Measurements from ENCODE around the gene RAD54L. TPM values are rescaled to one million over a fixed set of nuclear protein-coding genes. Genes with fewer than 3 reads are reported as not detected.
"Not testable (repeated sequence)": the region's sequence is repeated elsewhere in the genome, so short reads cannot be mapped to it uniquely, and the experiment has no call there.

RAD54L gene
- 0.39 TPM for total RNA-seq

DNA sequence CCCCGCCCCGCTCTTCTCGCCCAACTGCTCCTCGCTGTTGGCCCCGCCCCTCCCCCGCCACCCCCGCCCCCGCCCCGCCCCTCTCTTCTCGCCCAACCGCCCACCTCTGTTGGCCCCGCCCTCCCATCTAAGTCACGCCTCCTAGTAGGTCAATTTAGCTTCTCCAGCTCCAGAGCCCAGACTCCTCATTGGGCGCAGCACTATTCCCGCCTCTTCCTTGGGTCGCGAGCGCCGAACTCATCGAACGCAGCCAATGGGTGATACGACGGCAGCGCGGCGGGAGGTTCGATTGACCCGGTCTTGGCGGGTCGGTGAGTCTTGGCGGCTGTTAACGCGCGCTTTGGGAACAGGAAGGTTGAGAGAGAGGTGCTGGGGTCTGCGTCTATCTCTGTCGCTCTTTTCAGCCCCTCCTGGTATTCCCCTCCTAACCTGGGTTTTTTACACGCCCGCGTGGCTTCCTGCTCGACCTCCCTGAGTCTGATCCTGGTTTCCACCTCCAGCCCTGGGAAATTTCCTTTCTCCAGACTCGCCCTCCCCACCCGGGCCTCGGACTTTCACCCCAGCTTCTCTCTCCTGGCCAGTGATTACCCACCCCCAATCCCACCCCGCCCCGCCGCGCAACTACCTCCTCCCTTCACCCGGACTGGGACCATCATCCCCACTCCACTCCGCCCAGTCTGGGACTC is at the start of gene RAD54L:
Gene RAD54L (plus strand): TSS at position 328 of the 686 bp plus-strand sequence. CDS start 643 bp downstream, outside the sequence.
- DNase-seq (ENCODE audit: low spot score) = peak; percentile 97

DNA sequence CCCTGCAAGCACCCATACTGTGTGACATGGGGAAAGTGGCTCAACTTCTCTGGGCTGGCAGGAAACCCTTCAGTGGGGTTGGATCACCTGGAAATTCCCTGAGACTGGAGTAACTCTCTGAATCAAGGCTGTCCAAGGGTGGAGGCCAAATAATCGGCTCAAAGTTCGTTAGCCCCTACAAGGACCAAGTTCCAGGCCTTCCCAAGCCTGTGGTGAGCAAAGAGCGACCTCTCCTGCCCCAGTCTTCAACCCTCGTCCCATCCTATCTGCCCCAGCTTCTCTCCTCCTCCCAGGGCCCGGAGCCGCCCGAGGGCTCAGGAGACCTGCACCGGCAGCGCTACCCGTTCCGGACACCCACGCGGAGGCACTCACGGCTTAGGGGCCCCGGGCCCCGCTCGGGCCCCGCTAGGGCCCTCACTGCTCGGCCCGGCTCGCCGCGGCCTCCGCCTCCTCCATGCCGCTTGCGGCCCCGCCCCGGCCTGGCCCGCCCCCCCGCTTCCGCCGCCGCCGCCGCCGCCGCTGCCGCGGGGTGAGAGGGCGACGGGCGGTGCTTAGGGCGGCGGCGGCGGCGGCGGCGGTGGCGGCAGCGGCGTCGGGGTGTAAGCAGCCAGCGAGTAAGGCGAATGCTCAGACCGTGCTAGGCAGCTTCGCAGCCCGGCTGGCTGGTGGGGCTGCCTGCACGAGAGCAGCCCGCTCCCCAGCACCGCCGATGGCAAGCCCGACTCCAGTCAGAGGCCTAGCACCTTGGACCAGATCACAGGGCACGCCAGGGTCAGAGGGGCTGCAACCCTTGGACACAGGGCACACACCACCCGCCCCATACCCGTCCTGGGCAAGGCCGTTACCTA is 49.4 kb upstream of the RAD54L start, which contains the start of gene POMGNT1:
Gene POMGNT1 (minus strand): TSS at position 471 of the 848 bp plus-strand sequence. CDS start 613 bp downstream, outside the sequence.
- no peak for DNase-seq (ENCODE audit: low spot score)

DNA sequence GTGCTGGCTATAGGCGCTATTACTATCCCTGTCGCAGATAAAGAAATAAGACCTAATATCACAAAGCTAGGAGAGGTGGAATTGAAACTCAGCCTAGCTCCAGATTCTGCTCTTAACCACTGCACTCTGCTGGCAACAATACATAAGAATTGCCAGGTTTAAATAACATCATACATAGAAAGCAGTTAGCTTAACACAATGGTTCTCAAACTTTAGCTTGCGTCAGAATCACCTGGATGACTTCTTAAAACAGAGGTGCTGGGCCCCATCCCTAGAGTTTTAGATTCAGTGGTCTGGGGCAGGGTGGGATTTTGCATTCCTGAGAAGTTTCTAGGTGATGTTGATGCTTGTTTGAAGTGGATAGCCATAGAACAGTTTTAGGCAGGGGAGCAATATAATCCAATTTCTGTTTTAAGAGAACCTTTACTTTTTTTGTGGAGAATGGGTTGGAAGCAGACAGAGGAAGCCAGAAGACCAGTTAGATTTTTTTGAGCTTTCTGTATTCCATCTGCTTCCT is 48.3 kb upstream of the RAD54L start:
- DNase-seq (ENCODE audit: low spot score) = no peak

DNA sequence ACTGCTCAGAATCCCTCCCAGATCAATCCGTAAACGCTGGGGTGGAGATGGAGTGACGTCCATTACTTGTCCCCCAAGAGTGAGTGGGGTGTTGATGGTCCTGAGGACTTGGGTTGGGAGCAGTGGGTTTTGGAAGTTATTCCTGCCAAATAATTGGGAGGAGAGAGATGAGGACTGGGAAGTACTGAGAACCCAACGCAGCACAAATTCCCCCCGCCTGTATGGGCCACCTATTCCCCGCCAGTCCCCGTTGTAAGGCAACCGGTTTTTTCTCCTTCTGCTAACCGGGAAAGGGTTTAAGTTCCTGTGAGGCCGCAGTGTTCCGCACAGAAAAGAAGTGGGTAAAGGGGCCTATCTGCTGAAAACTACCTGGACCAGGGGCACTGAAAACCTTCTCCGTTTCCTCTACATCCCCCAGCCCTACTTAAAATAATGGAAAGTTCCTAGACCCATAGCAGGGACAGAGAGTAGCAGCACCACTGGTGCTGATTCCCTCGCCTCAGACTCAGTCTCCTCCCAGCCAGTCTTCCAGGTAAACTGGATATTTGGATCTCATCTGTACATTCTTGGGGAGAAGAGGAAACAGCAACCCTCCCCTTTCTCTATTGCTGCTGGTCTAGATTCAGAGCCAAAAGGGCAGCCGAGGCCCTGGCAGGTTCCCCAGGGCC is 43.7 kb upstream of the RAD54L start:
- DNase-seq (ENCODE audit: low spot score) = no peak

DNA sequence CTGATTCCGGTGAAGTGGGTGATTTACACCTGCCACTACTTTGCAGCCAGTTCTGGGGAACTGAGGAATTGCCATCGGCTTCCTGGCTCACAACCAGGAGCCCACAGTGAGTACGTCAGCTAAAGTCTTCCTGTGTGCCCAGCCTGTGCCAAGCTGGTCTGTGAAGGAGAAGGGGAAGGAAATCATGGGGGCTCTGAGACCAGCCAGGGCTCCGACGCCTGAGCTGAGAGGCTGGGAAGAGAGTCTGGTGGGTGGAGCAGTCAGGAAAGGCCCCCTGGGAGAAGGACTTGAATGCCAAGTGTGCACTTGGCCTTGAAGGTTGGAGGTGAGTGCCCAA is 43.2 kb upstream of the RAD54L start:
- DNase-seq (ENCODE audit: low spot score) = no peak

DNA sequence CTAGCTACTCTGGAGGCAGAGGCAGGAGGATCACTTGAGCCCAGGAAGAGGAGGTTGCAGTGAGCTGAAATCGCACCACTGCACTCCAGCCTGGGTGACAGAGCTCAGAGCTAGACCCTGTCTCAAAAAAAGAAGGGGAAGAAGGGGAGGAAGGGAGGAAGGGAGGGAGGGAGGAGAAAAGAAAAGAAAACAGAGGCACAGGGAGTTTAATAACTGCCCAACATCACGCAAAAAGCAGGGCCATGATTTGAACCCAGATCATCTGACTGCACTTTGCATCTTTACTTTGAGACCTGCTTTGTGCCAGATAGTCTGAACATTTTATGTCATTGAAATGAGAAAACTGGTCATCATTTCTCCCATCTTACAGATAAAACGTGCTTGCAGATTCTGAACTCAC is 42.4 kb upstream of the RAD54L start:
- no peak for DNase-seq (ENCODE audit: low spot score)

DNA sequence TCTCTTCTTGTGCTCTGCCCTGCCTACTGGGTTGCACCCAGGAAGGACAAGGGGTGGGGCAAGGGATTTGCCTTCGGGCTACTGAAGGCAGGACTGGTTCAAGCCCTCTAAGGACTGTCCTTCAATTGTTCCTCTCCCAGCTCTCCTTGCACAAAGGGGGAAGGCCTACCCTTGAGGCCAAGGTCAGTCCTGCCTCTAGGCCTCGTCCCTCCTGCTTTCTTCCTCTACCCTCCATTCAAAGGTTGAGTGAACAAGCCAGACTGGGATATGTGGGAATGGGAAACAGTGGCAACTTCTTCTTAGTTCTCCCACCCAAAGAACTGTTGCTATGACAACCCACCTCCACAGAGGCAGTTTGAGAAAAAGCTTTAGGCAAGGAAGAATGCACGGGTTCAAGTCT is 41.8 kb upstream of the RAD54L start:
- no peak for DNase-seq (ENCODE audit: low spot score)

DNA sequence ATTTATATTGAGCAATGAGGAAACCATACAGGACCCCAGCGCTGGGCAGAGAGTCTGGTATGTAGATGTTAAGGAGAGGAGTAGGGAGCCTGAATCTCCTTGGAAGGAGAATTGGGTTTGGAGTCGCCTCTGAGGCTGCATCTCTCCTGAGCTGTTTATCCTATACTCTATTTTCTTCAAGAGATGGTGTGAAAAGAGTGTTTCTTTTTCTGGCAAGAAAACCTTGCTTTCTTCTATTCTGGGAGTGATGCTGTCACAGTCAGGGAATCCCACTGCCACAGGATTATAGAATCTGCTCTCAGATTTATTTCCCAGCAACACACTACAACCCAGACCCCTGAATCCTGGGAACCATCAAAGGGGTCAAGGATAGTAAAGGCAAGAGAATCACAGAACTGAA is 41.2 kb upstream of the RAD54L start:
- DNase-seq (ENCODE audit: low spot score) = no peak

DNA sequence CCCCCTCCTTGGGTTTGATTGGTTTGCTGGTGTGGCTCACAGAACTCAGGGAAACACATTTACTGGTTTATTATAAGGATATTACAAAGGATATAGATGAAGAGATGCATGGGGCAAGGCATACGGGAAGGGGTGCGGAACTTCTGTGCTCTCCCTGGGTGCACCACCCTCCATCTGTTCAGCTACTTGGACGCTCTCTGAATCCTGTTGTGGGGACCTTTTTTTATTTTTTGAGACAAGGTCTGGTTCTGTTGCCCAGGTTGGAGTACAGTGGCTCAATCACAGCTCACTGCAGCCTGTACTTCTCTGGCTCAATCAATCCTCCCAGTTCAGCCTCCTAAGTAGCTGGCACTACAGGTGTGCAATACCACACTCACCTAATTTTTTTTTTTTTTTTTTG is 37.0 kb upstream of the RAD54L start:
- DNase-seq (ENCODE audit: low spot score) = no peak

DNA sequence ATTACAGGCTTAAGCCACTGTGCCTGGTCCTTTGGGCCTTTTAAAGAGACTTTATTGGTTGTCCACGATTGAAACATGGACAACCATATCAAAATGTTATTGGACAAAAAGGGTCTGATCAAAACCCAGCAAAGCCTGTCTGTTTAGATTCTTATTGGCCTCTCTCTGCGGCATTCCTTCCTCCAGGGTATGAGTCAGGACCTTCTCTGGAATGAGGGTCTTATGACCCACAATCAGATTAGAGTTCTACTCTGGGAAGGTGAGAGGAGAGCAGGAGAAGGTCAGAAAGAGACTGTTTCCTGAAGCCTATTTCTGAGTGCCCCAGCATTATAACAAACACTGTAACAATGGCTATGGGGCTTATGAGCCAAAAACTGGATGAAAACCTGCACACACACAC is 36.5 kb upstream of the RAD54L start:
- DNase-seq (ENCODE audit: low spot score) = no peak

DNA sequence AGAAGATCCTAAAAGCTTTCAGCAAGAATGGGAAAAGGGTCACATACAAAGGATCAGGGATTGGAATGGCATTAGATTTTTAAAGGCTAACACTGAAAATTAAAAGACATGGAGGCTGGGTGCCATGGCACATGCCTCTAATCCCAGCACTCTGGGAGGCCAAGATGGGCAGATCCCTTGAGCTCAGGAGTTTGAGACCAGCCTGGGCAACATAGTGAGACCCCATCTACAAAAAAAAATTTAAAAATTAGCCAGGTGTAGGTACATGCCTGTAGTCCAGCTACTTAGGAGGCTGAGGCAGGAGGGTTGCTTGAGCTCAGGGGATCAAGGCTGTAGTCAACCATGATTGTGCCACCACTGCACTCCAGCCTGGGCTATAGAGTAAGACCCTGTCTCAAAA is 32.1 kb upstream of the RAD54L start:
- no peak for DNase-seq (ENCODE audit: low spot score)

DNA sequence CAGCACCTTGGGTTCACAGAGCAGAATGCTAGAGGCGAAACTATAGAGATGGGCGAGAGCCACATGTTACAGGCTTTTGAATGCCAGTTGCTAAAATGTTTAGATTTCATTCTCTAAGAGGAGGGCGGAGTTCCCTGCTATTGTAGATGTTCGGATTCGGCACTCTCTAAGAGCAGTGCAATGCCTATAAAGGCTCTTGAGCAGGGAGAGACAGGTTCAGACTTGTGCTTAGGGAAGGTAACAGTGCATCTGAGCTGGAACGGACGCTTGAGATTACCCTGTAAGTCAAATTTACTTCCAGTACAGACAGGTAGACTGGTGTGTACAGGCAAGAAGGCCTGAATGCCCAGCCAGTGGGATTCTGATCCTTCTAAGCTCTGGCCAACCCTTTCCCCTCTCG is 29.1 kb upstream of the RAD54L start:
- peak; percentile 64 for DNase-seq (ENCODE audit: low spot score)

DNA sequence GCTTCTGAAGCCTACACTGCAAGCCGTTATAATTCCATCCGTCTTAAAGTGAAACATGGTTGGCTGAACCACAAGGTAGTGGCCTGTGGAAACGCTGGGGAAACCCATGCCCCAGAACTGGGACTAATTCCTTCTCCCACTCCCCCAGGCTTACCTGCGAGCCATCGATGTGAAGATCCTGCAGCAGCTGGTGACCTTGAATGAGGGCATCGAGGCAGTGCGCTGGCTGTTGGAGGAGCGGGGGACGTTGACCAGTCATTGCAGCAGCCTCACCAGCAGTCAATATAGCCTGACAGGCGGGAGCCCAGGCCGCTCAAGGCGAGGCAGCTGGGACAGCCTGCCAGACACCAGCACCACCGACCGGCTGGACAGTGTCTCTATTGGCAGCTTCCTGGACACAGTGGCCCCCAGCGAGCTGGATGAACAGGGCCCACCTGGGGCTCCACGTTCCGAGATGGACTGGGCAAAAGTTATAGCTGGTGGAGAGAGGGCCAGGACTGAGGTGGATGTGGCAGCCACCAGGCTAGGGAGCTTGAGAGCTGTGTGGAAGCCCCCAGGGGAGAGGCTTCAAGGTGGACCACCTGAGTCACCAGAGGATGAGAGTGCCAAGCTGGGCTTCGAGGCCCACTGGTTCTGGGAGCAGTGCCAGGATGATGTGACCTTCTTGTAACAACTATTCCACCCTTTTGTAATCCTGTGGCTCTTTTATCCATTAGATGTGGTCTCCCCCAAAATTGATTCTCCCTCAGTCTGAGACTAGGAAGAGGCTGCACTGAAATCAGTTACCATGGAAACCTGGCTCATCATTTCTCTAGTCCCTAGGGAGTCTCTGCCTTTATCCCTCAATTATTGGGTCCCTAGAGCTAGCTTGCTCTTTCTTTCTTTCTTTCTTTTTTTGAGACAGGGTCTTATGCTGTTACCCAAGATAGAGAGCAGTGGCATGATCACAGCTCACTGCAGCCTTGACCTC is 27.7 kb upstream of the RAD54L start:
- DNase-seq (ENCODE audit: low spot score) = no peak

DNA sequence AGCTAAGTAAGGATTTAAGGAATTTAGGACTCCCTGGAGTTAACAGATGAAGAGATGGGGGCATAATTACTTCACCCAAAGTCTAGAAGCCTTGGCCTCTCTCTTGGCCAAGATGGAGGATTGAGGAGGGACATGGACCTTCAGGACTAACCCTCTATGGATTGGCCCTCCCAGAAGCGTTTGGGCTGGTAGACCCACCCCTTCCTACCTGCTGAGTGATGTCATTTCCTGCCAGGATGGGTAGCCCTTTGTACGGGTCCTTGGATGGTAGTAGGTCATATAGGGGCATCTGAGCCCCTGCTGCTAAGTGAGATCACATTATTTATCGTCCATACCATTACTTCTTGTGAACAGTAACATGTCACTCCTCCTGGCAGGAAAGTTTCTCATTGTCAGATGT is 26.8 kb upstream of the RAD54L start:
- DNase-seq (ENCODE audit: low spot score) = no peak

DNA sequence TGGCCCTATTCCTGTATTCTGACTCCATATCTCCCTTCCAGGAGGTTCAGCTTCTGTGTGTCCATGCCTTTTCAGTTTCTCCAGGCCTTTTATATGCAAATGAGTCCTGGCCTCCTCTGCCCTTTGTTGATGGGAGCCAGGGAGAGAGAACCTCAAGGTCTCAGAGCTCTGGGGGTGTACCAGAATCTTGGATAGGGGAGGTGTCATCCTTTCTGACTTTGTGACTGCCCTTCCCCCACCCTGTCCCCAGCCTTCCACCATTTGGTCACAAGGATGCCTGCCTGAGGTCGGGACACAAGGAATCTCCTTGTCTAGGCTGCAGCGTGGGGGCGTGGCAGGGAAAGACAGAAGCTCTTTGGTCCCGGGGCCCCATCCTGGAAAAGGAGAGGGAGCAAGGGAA is 25.8 kb upstream of the RAD54L start:
- DNase-seq (ENCODE audit: low spot score) = no peak

DNA sequence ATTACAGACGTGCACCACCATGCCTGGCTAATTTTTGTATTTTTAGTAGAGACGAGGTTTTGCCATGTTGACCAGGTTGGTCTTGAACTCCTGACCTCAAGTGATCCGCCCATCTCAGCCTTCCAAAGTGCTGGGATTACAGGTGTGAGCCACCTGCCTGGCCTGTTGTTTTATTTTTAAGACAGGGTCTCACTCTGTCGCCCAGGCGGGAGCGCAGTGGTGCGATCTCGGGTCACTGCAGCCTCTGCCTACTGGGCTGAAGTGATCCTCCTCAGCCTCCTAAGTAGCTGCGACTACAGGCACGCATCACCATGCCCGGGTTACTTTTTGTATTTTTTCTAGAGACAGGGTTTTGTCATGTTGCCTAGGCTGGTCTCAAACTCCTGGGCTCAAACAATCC is 24.5 kb upstream of the RAD54L start:
- not testable (repeated sequence) for DNase-seq (ENCODE audit: low spot score)

DNA sequence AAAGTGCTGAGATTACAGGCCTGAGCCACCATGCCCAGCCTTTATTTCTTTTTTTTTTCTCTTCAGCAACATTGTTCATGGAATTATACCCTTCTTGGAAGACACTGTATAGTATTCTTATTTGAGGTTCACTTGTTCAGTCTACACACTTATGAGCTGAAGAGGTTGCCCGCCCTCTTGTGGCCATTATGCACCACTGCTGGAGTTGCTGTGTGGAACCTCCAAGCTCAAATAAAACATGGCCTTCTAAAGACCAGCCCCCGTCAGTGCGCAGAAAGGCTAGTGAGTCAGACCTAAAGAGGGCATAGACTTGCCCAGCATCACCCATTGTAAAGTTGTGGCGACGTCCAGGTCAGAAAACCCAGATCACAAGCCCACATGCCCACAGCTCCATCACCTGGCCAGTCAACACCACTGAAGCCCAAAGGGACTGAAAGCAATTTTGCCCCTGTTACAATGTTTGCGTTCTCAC is 24.1 kb upstream of the RAD54L start:
- peak; percentile 60 for DNase-seq (ENCODE audit: low spot score)

DNA sequence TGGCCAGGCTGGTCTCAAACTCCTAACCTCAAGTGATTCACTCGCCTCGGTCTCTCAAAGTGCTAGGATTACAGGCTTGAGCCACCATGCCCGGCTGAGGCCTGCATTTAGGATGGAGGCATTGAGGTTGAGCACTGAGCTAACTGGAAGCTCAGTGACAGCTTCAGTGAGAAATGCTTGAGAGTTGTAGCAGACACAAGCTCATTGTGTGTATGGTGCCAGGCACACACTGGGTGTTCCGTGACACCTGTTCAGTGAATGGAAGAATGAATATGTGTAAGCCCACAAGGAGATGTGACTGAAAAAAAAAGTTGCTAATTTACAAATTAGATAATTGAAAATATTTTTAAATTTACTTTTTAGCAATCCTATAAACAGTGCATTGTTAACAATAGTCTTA is 22.6 kb upstream of the RAD54L start:
- no peak for DNase-seq (ENCODE audit: low spot score)

DNA sequence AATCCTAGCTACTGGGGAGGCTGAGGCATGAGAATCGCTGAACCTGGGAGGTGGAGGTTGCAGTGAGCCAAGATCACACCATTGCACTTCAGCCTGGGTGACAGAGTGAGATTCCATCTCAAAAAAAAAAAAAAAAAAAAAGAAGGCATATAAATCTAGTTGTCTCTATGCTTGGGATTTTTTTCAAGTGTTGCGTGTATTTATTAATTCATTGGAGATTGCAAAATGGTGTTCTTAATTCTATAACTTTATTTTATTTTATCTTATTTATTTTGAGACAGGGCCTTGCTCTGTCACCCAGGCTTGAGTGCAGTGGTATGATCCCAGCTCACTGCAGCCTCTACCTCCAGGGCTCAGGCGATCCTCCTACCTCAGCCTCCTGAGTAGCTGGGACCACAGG is 16.3 kb upstream of the RAD54L start:
- not testable (repeated sequence) for DNase-seq (ENCODE audit: low spot score)

DNA sequence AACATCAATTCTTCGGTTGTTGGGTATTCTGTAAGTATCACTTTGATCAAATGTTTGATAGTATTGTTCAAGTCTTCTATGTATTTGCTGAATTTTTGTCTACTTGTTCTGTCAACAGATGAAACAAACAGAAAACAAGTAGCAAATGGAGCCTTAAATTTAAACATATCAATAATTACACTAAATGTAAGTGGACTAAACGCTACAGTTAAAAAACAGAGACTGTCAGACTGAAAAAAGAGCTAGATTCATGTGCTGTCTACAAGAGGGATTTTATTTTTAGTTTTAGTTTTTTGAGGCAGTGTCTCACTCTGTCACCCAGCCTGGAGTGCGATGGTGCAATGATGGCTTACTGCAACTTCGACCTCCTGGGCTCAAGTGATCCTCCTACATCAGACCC is 10.7 kb upstream of the RAD54L start:
- DNase-seq (ENCODE audit: low spot score) = no peak

DNA sequence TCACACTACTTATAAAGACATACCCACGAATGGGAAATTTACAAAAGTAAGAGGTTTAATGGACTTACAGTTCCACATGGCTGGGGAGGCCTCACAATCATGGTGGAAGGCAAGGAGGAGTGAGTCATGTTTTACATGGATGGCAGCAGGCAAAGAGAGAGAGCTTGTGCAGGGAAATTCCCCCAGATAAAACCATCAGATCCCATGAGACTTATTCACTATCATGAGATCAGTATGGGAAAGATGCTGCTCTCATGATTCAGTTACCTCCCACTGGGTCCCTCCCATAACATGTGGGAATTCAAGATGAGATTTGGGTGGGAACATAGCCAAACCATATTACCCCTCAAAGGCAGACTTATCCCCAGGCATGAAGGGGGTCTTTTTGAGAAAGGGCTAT is 8.7 kb upstream of the RAD54L start:
- not testable (repeated sequence) for DNase-seq (ENCODE audit: low spot score)

All from ureter (tissue), 1 donor.